HCT116 (cell line): ENCODE results near the gene OTOP3. TPM values are rescaled to one million over a fixed set of nuclear protein-coding genes. Genes with fewer than 3 reads are reported as not detected.
A peak's percentile ranks its signal among the peaks of the same experiment; 100 is the strongest.

Experiments used
- ATAC-seq: fragments of 200-7000 bp; cut with Tn5 transposase; 2 replicates; pipeline ENCODE4 v1.9.1; 2020; ENCODE audit warnings: mild to moderate bottlenecking, moderate library complexity
- BruUV-seq: library from RNA; stranded (reverse); fragments of 400-500 nt; replicated peaks from 2 replicates; lab custom pipeline; 2021; lab: Mats Ljungman, UMichigan
- CTCF ChIA-PET: fragments of 300-600 bp; sonication (Branson Sonifier 250); formaldehyde crosslinking; loops from one replicate; lab custom pipeline; 2021; ENCODE audit warnings: antibody characterized with exemption; lab: Charles Lee
- POLR2A ChIA-PET: fragments of 300-600, 350-600 bp; sonication (Branson Sonifier 250); formaldehyde crosslinking; loops from one replicate; lab custom pipeline; 2021; ENCODE audit warnings: antibody characterized with exemption; lab: Charles Lee
- RAD21 ChIA-PET, 2 experiments: fragments of 300-600 bp; sonication (Branson Sonifier 250); formaldehyde crosslinking; loops; one replicate each; lab custom pipeline; 2023; ENCODE audit warnings: low total read pairs in 2 of 2; ENCODE audit not compliant: uncharacterized antibody in 2 of 2, unreplicated experiment in 2 of 2, low non-redundant PET in 1 of 2; lab: Charles Lee
- DNase-seq: peaks from one replicate; pipeline ENCODE4 v3.0.0-alpha.2; 2010; ENCODE audit warnings: low read depth, low spot score
- H2AFZ ChIP-seq: fragments of 200-600 bp; shearing (Covaris generic), sonication (generic); 2 replicates; pipeline ENCODE4 v1.6.1; 2017; ENCODE audit warnings: low read depth, mixed run types, mixed read lengths, antibody characterized with exemption, low read length; ENCODE audit not compliant: poor library complexity, severe bottlenecking
- H3K27ac ChIP-seq: 2 replicates; pipeline ENCODE4 v1.5.1; 2012; ENCODE audit warnings: low read depth, low read length
- H3K27me3 ChIP-seq: fragments of 200-600 bp; sonication (generic); 2 replicates; pipeline ENCODE4 v1.6.1; 2016; ENCODE audit warnings: mixed run types, low read length, mixed read lengths; ENCODE audit not compliant: insufficient read depth
- H3K36me3 ChIP-seq, 2 experiments: fragments of 200-500 bp in 1 of 2; fragments of 200-600 bp in 1 of 2; sonication (Bioruptor generic) in 1 of 2; sonication (generic) in 1 of 2; 2 replicates each; pipeline versions ENCODE4 v1.5.1 to v1.6.1; 2014 to 2016; ENCODE audit warnings: low read length in 2 of 2, inconsistent platforms in 1 of 2, mixed read lengths in 1 of 2, mixed run types in 1 of 2; ENCODE audit not compliant: insufficient read depth in 2 of 2, control insufficient read depth in 1 of 2
- H3K4me1 ChIP-seq, 2 experiments: fragments of 200-600 bp in 1 of 2; sonication (generic) in 1 of 2; 2 replicates each; pipeline versions ENCODE4 v1.5.1 to v1.6.1; 2012 to 2017; ENCODE audit warnings: low read length in 2 of 2, inconsistent platforms in 1 of 2, mild to moderate bottlenecking in 1 of 2, mixed read lengths in 1 of 2, mixed run types in 1 of 2, moderate library complexity in 1 of 2; ENCODE audit not compliant: insufficient read depth in 2 of 2, control insufficient read depth in 1 of 2
- H3K4me2 ChIP-seq: fragments of 200-600 bp; sonication (generic); 2 replicates; pipeline ENCODE4 v1.6.1; 2017; ENCODE audit warnings: mixed run types, low read length, mixed read lengths
- H3K4me3 ChIP-seq, 2 experiments: fragments of 200-600 bp in 1 of 2; sonication (generic) in 1 of 2; replicated peaks in 1 of 2; 2 replicates each; pipeline ENCODE4 v1.5.1; 2011 to 2016; ENCODE audit warnings: low read length in 2 of 2, control low read depth in 1 of 2, low read depth in 1 of 2, mild to moderate bottlenecking in 1 of 2, mixed read lengths in 1 of 2, mixed run types in 1 of 2
- H3K79me2 ChIP-seq: fragments of 200-600 bp; sonication (generic); 2 replicates; pipeline ENCODE4 v1.6.1; 2017; ENCODE audit warnings: mild to moderate bottlenecking, mixed run types, low read length, moderate library complexity, mixed read lengths; ENCODE audit not compliant: insufficient read depth
- H3K9ac ChIP-seq: fragments of 200-600 bp; sonication (generic); 2 replicates; pipeline ENCODE4 v1.6.1; 2016; ENCODE audit warnings: low read length, mixed read lengths
- H3K9me2 ChIP-seq: fragments of 200-600 bp; sonication (generic), shearing (Covaris generic); 2 replicates; pipeline ENCODE4 v1.6.1; 2017; ENCODE audit warnings: mixed run types, mild to moderate bottlenecking, moderate library complexity; ENCODE audit not compliant: insufficient read depth
- H3K9me3 ChIP-seq, 2 experiments: fragments of 200-500 bp in 1 of 2; fragments of 200-600 bp in 1 of 2; sonication (Bioruptor generic) in 1 of 2; sonication (generic) in 1 of 2; 2 replicates each; pipeline ENCODE4 v1.6.1; 2014 to 2017; ENCODE audit warnings: low read length in 2 of 2, mixed read lengths in 2 of 2, inconsistent platforms in 1 of 2, low read depth in 1 of 2, mild to moderate bottlenecking in 1 of 2, mixed run types in 1 of 2, moderate library complexity in 1 of 2; ENCODE audit not compliant: control insufficient read depth in 1 of 2, insufficient read depth in 1 of 2
- H4K20me1 ChIP-seq: fragments of 200-600 bp; sonication (generic), shearing (Covaris generic); 2 replicates; pipeline ENCODE4 v1.6.1; 2017; ENCODE audit warnings: mixed run types, mild to moderate bottlenecking, moderate library complexity; ENCODE audit not compliant: insufficient read depth
- CBX3 ChIP-seq: IDR thresholded peaks from 2 replicates; pipeline ENCODE4 v1.6.1; 2012; ENCODE audit warnings: low read depth
- CEBPB ChIP-seq: IDR thresholded peaks from 2 replicates; pipeline ENCODE4 v1.6.1; 2012; ENCODE audit warnings: low read depth
- CTCF ChIP-seq, 3 experiments: fragments of 200-600 bp in 1 of 3; sonication (generic) in 1 of 3; IDR thresholded peaks in 2 of 3; conservative IDR thresholded peaks in 1 of 3; 2 replicates each; pipeline ENCODE4 v1.5.1; 2012 to 2017; ENCODE audit warnings: low read depth in 2 of 3, low read length in 2 of 3, antibody characterized with exemption in 1 of 3, borderline replicate concordance in 1 of 3, control low read depth in 1 of 3, mild to moderate bottlenecking in 1 of 3, mixed read lengths in 1 of 3, mixed run types in 1 of 3, moderate library complexity in 1 of 3; ENCODE audit not compliant: insufficient read depth in 1 of 3
- ELF1 ChIP-seq: IDR thresholded peaks from 2 replicates; pipeline ENCODE4 v1.6.1; 2012; ENCODE audit warnings: low read depth, borderline replicate concordance
- EZH2phosphoT487 ChIP-seq: fragments of 200-600 bp; IDR thresholded peaks from 2 replicates; pipeline ENCODE4 v1.6.1; 2018; ENCODE audit warnings: antibody characterized with exemption, borderline replicate concordance
- JUND ChIP-seq: IDR thresholded peaks from 2 replicates; pipeline ENCODE4 v1.6.1; 2012
- POLR2AphosphoS5 ChIP-seq: IDR thresholded peaks from 2 replicates; pipeline ENCODE4 v1.6.1; 2011; ENCODE audit warnings: mild to moderate bottlenecking, low read depth, low read length, moderate library complexity
- RAD21 ChIP-seq: IDR thresholded peaks from 2 replicates; pipeline ENCODE4 v1.6.1; 2012; ENCODE audit warnings: low read depth, mild to moderate bottlenecking
- SIN3A ChIP-seq: IDR thresholded peaks from 2 replicates; pipeline ENCODE4 v1.6.1; 2012; ENCODE audit warnings: low read depth
- SP1 ChIP-seq: IDR thresholded peaks from 2 replicates; pipeline ENCODE4 v1.6.1; 2012; ENCODE audit warnings: low read depth
- TCF7L2 ChIP-seq: IDR thresholded peaks from 2 replicates; pipeline ENCODE4 v1.7.0; 2011; ENCODE audit warnings: borderline replicate concordance, inconsistent platforms; ENCODE audit not compliant: insufficient read depth, insufficient read length; ENCODE audit errors: extremely low read depth
- YY1 ChIP-seq: IDR thresholded peaks from 2 replicates; pipeline ENCODE4 v1.6.1; 2011; ENCODE audit warnings: low read length, low read depth, moderate library complexity, mild to moderate bottlenecking; ENCODE audit not compliant: insufficient replicate concordance; ENCODE audit errors: extremely low read depth
- ZBTB33 ChIP-seq: IDR thresholded peaks from 2 replicates; pipeline ENCODE4 v1.6.1; 2011; ENCODE audit warnings: mild to moderate bottlenecking, low read length, moderate library complexity; ENCODE audit not compliant: insufficient replicate concordance; ENCODE audit errors: extremely low read depth
- ZFX ChIP-seq: fragments of 450-650 bp; IDR thresholded peaks from 2 replicates; pipeline ENCODE4 v1.6.1; 2017
- ZNF274 ChIP-seq: fragments of 200-500 bp; sonication (Bioruptor generic); IDR thresholded peaks from 2 replicates; pipeline ENCODE4 v1.6.1; 2014; ENCODE audit warnings: mild to moderate bottlenecking, low read depth, low read length, inconsistent platforms
- intact Hi-C: fragments of 100-400 bp; cut with micrococcal nuclease; formaldehyde crosslinking; loops from 2 replicates; pipeline ENCODE4 v1.10.0; 2022
- total RNA-seq: library from RNA; stranded (reverse); gene quantifications from one replicate; pipeline ENCODE4 v1.2.1, GENCODE V29; 2021; ENCODE audit not compliant: unreplicated experiment
- TF ChIP-seq, protein P1 (sequence below): IDR thresholded peaks from 2 replicates; pipeline ENCODE4 v1.6.1; 2012

The OTOP3 gene
- total RNA-seq, 1 experiment from 2014 or later: not detected

- TF ChIP-seq CTCF (IDR thresholded peaks at IDR 0.05 in 2 of 3, conservative IDR thresholded peaks at IDR 0.05 in 1 of 3; ENCODE audit: borderline replicate concordance in 1 of 3, insufficient read depth in 1 of 3, low read depth in 2 of 3, low read length in 2 of 3): no peak
- no peak for TF ChIP-seq EZH2phosphoT487
- no peak for TF ChIP-seq SIN3A
These were observed 5.5 kb downstream of the OTOP3 start (continued) for GRCh38 chr17:74941128-74941725.

DNA sequence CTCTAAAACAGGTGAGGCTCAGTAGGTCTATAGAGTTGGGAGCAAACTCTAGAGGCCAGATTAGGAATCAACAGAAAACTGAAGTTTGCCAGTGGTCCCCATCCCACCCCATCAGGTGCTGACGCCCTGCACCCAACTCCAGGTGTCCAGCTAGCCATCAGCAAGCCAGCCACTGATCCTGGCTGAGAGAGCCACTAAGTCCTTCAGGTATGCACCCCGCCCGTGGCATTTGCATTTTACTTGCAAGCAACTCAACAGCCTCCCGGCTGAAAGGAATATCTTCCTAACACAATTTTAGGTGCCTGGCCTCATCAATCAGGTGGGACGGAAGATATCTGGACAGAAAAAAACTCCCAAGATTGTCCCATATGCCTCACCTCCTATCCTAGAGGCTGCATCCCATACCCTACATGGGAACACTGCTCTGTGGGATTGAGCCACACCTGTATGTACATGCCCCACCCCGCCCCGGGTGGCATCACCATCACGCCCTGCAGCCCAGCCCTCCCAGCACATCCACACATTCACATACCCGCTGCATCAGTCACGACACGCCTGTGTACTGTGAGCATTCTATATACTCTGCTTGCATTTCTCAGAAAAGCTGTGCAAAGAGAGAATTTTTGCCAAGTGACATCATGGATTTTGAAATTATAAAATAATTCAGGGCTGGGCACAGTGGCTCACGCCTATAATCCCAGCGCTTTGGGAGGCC, 8.3 kb downstream of the OTOP3 start:
- BruUV-seq: no TSS peak
- DNase-seq: no peak
- H3K9me2 ChIP-seq: no peaks in the 10 kb centered on the region
- intact Hi-C loops: no loop called here
- H3K27me3 ChIP-seq: no peaks in the 10 kb centered on the region
- H3K9ac ChIP-seq: peak overlapping the region; percentile 12
- CTCF ChIA-PET: interaction anchor here (1.1 to 1.7 kb wide), 3 partner anchors 14 to 18 kb away, joined by 3 to 4 read pairs (median 4); no protein-coding TSS in a partner anchor
- TF ChIP-seq ELF1 (no peak), TCF7L2 (no peak), ZFX (no peak), EZH2phosphoT487 (no peak), CBX3 (no peak), POLR2AphosphoS5 (no peak), JUND (no peak), ZBTB33 (no peak), ZNF274 (no peak), YY1 (no peak), CEBPB (no peak), RAD21 (no peak), SP1 (no peak)
- TF ChIP-seq, protein P1, sequence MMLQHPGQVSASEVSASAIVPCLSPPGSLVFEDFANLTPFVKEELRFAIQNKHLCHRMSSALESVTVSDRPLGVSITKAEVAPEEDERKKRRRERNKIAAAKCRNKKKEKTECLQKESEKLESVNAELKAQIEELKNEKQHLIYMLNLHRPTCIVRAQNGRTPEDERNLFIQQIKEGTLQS: no peak
- TF ChIP-seq, all 23 proteins: peak for 0
- no peak overlapping the region for H3K27ac ChIP-seq
- peak overlapping the region in 1 of 2 experiments; percentile 4; a peak in 1 of 4 replicates for H3K4me3 ChIP-seq
- RAD21 ChIA-PET: no interaction called here
- H3K79me2 ChIP-seq: no peaks in the 10 kb centered on the region
- H3K9me3 ChIP-seq: no peaks in the 10 kb centered on the region
- no peaks in the 10 kb centered on the region for H4K20me1 ChIP-seq
- POLR2A ChIA-PET: no interaction called here
- H3K4me2 ChIP-seq: peak overlapping the region; percentile 64
- peak; percentile 91 for ATAC-seq
- no peaks in the 10 kb centered on the region for H3K36me3 ChIP-seq
- peak overlapping the region; percentile 24 for H2AFZ ChIP-seq
- H3K4me1 ChIP-seq: peaks cover 12 to 20% of the 10 kb centered on the region in 2 experiments
